Raji (cell line): Measurements from ENCODE around the gene RCC2.

ENCODE experiments used
- POLR2A ChIP-seq: IDR thresholded peaks from 2 replicates; pipeline ENCODE4 v1.6.1; 2011; ENCODE audit warnings: low read depth, low read length, control low read depth; ENCODE audit not compliant: insufficient read depth

Gene RCC2

GRCh38 chr1:17427696-17428660 lies 11.5 kb downstream of the RCC2 start:
- no peak for TF ChIP-seq POLR2A

DNA sequence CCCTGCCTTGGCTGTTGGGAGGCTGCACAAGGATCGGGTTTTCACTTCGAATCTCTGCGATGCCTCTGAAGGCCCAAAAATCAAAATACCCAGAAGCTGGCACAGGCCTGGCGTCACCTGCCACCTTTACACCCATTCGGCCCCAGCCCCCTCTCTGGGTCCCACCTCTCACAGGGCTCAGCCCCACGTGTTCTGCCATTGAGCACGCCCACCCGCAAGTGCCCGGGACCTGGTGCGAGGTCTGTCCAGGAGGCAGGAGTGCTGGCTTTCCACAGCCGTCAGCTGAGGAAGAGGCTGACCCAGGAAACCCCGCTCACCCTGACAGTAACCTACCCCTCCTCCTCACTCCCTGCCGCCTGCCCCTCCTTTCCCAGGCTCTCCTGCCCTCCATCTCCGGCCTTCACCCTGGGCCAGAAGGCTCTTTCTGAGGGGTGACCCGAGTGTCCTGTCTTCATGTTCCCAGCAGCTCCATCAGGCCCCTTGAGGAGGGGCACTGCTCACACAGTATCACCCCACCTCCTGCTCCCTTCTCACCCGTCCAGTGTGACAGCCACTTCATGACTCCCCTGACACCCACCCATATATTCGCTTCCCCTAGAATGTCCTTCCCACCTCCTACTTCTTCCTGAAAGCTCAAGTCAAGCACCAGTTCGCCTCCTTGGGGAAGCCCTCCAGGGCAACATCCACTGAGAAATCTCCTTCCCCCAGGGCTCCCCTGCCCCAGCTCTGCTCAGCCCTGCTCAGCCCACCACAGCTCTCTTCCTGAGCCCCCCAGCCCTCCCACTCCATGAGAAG lies 13.5 kb downstream of the RCC2 start:
- TF ChIP-seq POLR2A: no peak

DNA sequence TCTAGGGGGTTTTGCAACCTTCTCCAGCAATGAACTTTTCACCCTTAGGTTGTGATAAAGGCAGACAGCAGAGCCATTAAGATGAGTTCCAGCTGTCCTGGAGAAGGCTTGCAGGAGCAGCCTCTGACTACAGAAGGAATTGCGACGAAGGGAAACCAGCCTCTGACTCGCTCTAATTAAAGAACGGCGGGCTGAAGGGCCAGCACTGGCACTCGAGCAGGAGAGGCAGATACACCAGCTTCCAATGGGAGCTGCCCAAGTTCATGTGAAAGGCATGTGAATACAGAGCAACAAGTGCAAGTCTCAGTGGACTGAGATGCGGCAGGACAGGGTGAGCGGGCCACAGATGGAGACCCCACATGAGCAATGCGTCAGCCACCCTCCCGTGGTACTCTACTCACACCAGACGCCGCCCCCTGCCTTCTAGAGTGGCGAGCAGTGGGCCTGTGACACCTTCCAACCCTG lies 15.7 kb downstream of the RCC2 start:
- no peak for TF ChIP-seq POLR2A

DNA sequence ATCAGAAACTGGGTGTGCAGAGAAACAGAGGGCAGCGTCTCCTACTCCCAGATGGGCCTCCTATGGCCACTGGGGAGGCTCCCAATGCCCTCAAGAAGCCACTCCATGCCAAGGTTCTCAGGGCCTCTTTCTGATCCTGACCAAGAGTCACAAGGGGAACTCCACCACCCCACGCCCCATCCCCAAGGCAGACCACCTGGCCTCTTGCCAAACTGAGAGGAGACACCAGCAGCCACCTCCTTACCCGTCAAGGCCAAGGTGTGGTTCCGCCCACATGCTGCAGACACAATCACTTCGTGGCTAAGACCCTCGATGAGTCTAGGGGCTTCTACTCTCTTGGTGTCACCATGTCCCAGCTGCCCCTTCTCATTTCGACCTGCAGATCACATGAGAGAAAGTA lies 17.0 kb downstream of the RCC2 start:
- no peak for TF ChIP-seq POLR2A

- no peak for TF ChIP-seq POLR2A
These were observed 19.0 kb downstream of the RCC2 start for GRCh38 chr1:17420391-17420918.

DNA sequence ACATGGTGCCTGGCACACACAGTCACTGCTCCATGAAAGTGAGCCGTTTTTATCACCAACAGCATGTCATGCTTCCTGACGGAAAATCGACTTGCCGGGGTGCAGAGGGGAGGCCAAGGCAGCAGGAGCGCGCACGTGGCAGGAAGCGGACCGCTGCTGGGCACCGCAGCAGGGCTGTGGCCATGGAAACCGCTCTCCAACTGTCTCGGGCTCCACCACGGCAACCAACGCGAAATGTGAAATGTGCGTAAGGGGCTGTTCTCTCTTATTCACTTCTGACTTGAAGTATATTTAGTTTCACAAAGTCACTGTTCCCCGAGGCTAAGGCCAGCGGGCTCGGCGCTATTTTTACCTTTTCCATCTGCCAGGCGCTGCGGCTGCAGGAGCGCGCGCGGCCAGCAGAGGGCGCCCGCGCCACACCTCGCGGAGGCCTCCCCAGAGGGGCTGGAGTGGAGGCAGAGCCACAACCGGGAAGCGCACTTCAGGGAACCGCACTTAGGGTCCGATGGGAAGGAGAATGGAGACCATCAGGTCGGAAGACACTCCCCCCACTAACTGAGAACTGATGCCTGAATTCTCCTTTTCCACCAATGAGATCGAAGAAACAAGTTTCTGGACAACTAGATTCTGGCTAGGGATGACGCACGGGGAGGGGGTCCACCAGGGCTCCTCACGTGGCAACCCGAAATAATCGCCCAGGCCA lies 19.7 kb downstream of the RCC2 start:
- no peak for TF ChIP-seq POLR2A

DNA sequence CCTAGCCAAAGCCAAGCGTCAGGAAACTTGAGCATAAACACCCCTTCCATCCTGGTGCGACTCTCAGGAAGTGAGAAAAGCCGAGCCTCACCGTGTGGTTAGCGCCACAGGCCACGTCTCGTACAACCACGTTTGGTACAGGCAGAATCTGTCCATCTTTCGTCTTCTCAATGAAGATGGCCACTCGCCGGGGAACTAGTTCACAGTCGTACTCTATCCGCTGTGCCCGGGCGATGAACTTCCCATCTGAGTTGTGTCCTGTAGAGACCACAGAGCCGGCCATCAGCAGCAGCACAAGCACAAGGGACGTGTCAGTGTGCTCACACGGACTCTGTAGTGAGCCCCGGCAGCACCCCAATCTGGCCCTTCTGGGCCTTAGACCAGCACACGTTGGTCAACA lies 23.1 kb downstream of the RCC2 start:
- TF ChIP-seq POLR2A: no peak

- TF ChIP-seq POLR2A: no peak
These were observed 25.5 kb downstream of the RCC2 start for GRCh38 chr1:17414022-17414421.

DNA sequence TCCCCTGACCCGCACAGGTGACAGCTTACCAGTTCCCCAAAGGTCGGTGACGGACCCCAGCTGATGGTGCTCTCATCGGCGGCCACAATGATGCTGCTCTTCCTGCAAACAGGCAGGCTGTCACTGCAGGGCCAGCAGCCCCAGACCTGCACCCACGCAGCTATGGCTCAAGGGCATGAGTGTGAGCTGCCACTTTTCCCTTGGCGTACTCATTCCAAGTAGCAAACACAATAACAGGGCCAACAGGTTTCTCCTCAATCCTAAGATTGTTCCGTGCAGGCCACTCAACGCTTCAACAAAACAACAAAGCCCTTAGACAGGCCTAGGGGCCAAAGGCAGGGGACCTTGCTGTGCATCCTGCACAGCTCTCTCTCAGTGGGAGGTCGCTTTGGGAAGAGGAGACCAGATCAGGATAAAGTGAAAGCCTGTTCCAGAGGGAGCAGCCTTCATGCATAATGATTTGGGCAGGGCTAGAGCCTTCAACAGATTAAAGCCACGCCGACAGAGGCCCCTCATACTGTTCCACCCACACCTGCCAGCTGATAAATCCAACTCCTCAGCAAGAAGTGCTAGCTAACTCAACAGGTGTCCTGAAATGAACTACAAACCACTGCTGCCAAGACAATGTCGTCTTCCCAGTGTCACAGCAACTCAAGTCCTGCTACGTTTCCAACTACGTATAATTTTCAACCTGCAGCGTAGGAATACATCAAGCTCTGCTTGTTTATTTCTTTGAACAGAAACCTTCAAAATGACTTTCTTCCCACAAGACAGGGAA lies 27.2 kb downstream of the RCC2 start:
- TF ChIP-seq POLR2A: no peak

DNA sequence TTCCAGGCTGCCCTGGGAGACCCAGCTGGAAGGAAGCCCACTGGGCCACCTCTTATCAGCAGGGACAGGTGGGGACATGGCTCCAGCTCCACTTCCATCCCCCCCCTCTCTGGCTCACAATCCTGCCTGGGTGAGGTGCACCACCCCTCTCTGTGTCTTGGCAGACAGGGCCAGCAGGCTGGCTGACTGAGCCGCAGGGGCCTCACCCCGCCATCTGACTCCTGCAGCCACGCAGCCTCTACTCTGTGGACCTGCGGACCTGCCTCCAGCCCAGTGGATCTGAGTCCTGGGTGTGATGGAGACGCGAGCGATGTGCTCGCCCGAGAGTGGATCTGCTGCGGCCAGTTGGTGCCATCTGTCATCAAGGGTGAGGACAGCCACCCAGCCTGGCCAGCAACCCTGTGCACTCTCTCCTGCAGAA lies 30.1 kb downstream of the RCC2 start:
- no peak for TF ChIP-seq POLR2A

DNA sequence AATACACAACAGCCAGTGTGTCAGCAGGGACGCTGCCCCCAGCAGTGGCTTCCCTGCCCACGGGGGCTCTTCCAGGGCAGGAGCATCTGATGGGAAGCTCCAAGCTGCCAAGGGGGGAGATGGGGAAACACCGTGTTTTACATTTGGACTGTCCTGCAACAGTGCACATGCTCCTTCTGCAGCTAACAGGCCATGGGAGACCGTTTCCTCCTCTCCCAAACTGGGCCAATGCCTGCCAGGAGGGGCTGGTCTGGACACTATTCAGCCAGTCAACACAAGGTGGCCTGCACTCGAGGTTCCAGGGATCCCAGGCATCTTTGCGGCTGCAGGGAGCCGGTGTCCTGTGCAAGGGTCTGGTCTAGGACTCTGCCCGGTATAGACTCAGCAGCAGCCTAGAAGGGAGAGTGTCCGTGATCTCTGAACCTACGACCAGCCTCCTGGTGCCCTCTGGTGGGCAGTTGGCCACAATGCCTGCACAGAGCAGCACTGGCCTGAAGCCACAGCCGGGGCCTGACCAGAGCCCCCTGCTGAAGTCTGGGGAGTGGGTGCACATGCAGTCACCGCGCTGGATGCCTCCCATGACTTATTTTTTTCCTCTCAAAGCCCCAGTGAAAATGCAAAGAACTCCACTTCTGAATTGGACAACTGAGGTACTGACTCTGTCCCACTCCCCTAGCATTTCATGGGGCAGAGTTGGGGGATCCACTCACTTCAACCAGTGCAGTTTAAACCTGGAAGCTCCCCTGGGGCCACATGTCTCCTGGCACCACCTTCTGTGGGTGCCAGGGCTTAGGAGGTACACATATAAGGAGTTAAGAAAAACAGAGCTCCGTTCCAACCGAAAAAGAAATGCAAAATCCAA lies 33.3 kb downstream of the RCC2 start:
- no peak for TF ChIP-seq POLR2A

GRCh38 chr1:17404820-17405219 lies 34.7 kb downstream of the RCC2 start:
- no peak for TF ChIP-seq POLR2A

DNA sequence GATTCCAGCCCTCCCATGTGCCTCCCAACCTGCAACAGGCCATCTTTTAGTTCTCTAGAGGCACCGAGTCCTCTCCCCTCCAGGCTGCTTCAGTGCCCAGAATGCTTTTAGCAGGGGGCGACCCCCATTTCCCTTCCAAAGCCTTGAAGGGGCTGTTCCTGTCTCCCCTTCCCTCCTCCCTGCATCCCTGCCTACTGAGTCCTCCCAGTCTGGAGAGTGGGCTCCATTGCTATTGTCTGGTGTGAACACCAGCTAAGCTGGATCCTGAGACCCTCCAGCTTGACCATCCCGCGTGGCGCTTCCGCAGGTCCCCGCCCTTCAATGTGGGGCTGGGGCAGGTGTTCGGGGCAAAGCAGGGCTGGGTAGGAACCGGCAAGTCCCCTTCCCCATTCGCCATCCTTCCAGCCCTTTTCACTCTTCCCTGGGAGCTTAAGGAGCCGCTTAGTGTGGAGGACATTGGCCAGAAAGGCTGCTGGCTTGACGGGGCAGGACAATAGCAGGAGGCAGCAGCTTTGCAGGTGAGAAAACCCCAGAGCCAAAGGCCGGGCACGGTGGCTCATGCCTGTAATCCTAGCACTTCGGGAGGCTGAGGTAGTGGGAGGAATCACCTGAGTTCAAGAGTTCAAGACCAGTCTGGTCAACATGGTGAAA lies 35.3 kb downstream of the RCC2 start:
- TF ChIP-seq POLR2A: no peak
